Fibroblast of lung (primary cell): Measurements from ENCODE around the gene TRIM38. TPM values are rescaled to one million over a fixed set of nuclear protein-coding genes. Genes with fewer than 3 reads are reported as not detected.

Experiments used
- DNase-seq, 2 donors: peaks; one replicate each; pipeline versions ENCODE4 v3.0.0 to v3.0.0-alpha.2; 2010; ENCODE audit warnings: low read depth in 2 of 2
- H2AFZ ChIP-seq: 2 replicates; pipeline ENCODE4 v1.5.1; 2012; ENCODE audit warnings: low read length, control low read depth, inconsistent platforms
- H3K27ac ChIP-seq: 2 replicates; pipeline ENCODE4 v1.5.1; 2011; ENCODE audit warnings: low read length, control low read depth; ENCODE audit not compliant: insufficient read depth
- H3K27me3 ChIP-seq: 2 replicates; pipeline ENCODE4 v1.5.1; 2011; ENCODE audit warnings: mild to moderate bottlenecking, low read length; ENCODE audit not compliant: control insufficient read depth, insufficient read depth
- H3K36me3 ChIP-seq: 2 replicates; pipeline ENCODE4 v1.5.1; 2011; ENCODE audit warnings: low read length; ENCODE audit not compliant: control insufficient read depth, insufficient read depth
- H3K4me1 ChIP-seq: 2 replicates; pipeline ENCODE4 v1.5.1; 2011; ENCODE audit warnings: low read length; ENCODE audit not compliant: control insufficient read depth, insufficient read depth; ENCODE audit errors: extremely low read depth
- H3K4me2 ChIP-seq: 2 replicates; pipeline ENCODE4 v1.5.1; 2011; ENCODE audit warnings: low read length, control low read depth; ENCODE audit not compliant: insufficient read depth; ENCODE audit errors: extremely low read depth
- H3K4me3 ChIP-seq, 4 experiments: fragments of 200-600 bp in 1 of 4; sonication (generic) in 1 of 4; replicated peaks in 1 of 4; 2 replicates each; pipeline ENCODE4 v1.5.1; 2011 to 2016; ENCODE audit warnings: low read length in 4 of 4, low read depth in 3 of 4, mild to moderate bottlenecking in 3 of 4, control low read depth in 2 of 4, inconsistent platforms in 1 of 4, mixed read lengths in 1 of 4; ENCODE audit not compliant: insufficient read depth in 1 of 4; ENCODE audit errors: control extremely low read depth in 1 of 4
- H3K79me2 ChIP-seq: 2 replicates; pipeline ENCODE4 v1.5.1; 2012; ENCODE audit warnings: mild to moderate bottlenecking, low read length, inconsistent platforms; ENCODE audit not compliant: control insufficient read depth, insufficient read depth
- H3K9ac ChIP-seq: 2 replicates; pipeline ENCODE4 v1.5.1; 2011; ENCODE audit warnings: mild to moderate bottlenecking, low read length, control low read depth; ENCODE audit not compliant: insufficient read depth
- H3K9me3 ChIP-seq: 2 replicates; pipeline ENCODE4 v1.5.1; 2012; ENCODE audit warnings: low read depth, low read length; ENCODE audit not compliant: control insufficient read depth, insufficient read depth
- H4K20me1 ChIP-seq: 2 replicates; pipeline ENCODE4 v1.5.1; 2011; ENCODE audit warnings: low read length; ENCODE audit not compliant: control insufficient read depth, insufficient read depth; ENCODE audit errors: extremely low read depth
- CTCF ChIP-seq, 2 donors: IDR thresholded peaks in 1 of 2; conservative IDR thresholded peaks in 1 of 2; 1 replicate in 1 of 2; 2 replicates in 1 of 2; pipeline ENCODE4 v1.5.1; 2011 to 2012; ENCODE audit warnings: low read length in 2 of 2, control low read depth in 1 of 2, inconsistent platforms in 1 of 2, low read depth in 1 of 2, mild to moderate bottlenecking in 1 of 2
- EZH2 ChIP-seq: IDR thresholded peaks from 2 replicates; pipeline ENCODE4 v1.5.1; 2012; ENCODE audit warnings: low read length, control low read depth, mild to moderate bottlenecking; ENCODE audit errors: missing control alignments
- polyA plus RNA-seq, 2 donors: library from polyadenylated mRNA; depleted of rRNA in 1 of 2; stranded (reverse) in 1 of 2; unstranded in 1 of 2; fragments of >200 nt; gene quantifications; 2 replicates each; pipeline ENCODE4 v1.2.1, GENCODE V29; 2011 to 2012; ENCODE audit warnings: missing spikeins in 1 of 2
- total RNA-seq: library from RNA; depleted of rRNA; stranded (reverse); fragments of >200 nt; gene quantifications from 2 replicates; pipeline ENCODE4 v1.2.1, GENCODE V29; 2014

Gene TRIM38
- total and polyA plus RNA-seq, 2 donors (not counting 1 experiment from before 2014, with no cell fraction given): 7.6 to 14.5 TPM

- DNase-seq: no peak
- H4K20me1 ChIP-seq: no peaks in the 10 kb centered on the region
- no peak overlapping the region for H3K27ac ChIP-seq
- H3K9ac ChIP-seq: no peak overlapping the region
- no peaks in the 10 kb centered on the region for H3K9me3 ChIP-seq
- H3K36me3 ChIP-seq: no peaks in the 10 kb centered on the region
- H3K79me2 ChIP-seq: no peaks in the 10 kb centered on the region
- H3K4me2 ChIP-seq: no peak overlapping the region
- H3K27me3 ChIP-seq: no peaks in the 10 kb centered on the region
- H3K4me1 ChIP-seq: no peaks in the 10 kb centered on the region
- TF ChIP-seq EZH2 (no peak), CTCF (conservative IDR thresholded peaks at IDR 0.05 in 1 of 2, IDR thresholded peaks at IDR 0.05 in 1 of 2; ENCODE audit: low read depth in 1 of 2, low read length in 2 of 2) (no peak)
- H3K4me3 ChIP-seq: no peak overlapping the region
- H2AFZ ChIP-seq: no peak overlapping the region
Measured at GRCh38 chr6:25925876-25926275, 36.7 kb upstream of the TRIM38 start.

DNA sequence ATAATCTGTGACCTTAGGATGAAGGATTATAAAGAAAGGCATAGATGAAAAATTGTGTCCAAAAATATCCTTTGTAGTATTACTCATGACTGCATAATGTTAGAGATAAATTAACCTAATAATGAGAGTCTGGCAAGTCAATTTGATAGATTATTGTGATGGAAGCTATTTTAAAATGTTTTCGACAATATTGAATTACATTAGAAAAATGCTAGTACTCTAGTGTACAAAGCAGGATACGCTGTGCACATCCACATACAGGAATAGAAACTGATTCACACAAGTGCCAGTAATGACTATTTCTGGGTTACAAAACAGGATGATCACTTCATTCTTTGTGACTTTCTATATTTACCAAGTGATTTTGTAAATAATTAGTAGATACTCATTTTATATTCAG, 35.4 kb upstream of the TRIM38 start:
- no peak overlapping the region for H3K9ac ChIP-seq
- no peak overlapping the region for H3K4me3 ChIP-seq
- H3K36me3 ChIP-seq: no peaks in the 10 kb centered on the region
- no peaks in the 10 kb centered on the region for H3K4me1 ChIP-seq
- H3K9me3 ChIP-seq: no peaks in the 10 kb centered on the region
- DNase-seq: no peak
- no peak overlapping the region for H2AFZ ChIP-seq
- no peak overlapping the region for H3K4me2 ChIP-seq
- H3K79me2 ChIP-seq: no peaks in the 10 kb centered on the region
- H3K27me3 ChIP-seq: no peaks in the 10 kb centered on the region
- TF ChIP-seq CTCF (conservative IDR thresholded peaks at IDR 0.05 in 1 of 2, IDR thresholded peaks at IDR 0.05 in 1 of 2; ENCODE audit: low read depth in 1 of 2, low read length in 2 of 2): no peak
- TF ChIP-seq EZH2: no peak
- no peaks in the 10 kb centered on the region for H4K20me1 ChIP-seq
- H3K27ac ChIP-seq: no peak overlapping the region

DNA sequence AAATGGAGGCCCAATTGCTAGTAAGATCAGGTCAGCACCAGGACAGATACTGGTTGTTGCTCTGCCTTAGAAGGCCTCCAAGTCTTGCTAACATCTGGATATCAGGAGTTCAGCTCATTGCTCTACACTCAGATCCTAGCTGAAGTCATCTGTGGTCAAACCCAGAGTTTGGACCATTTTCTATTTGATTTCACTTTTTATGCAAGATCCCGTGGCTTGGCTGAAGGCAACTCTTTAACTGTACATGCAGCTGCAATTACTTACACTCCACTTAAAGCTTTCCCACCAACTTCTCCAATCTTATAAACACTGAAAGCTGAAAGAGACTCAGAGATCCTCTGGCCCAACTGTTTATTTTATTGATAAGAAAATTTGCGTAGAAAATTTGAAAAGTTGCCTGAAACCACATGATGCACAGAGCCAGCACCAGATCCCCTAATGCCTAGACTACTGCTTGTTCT, 34.8 kb upstream of the TRIM38 start:
- peak; percentile 35 to 92 for DNase-seq

More for the DNA sequence above, 34.8 kb upstream of the TRIM38 start:
- Histone ChIP-seq H3K27ac (no peak overlapping the region), H4K20me1 (no peaks in the 10 kb centered on the region), H3K36me3 (no peaks in the 10 kb centered on the region), H3K9me3 (no peaks in the 10 kb centered on the region), H3K4me1 (no peaks in the 10 kb centered on the region), H3K9ac (no peak overlapping the region), H3K4me2 (no peak overlapping the region), H3K79me2 (no peaks in the 10 kb centered on the region), H3K4me3 (no peak overlapping the region), H3K27me3 (no peaks in the 10 kb centered on the region), H2AFZ (no peak overlapping the region)
- no peak for TF ChIP-seq EZH2
- no peak for TF ChIP-seq CTCF (conservative IDR thresholded peaks at IDR 0.05 in 1 of 2, IDR thresholded peaks at IDR 0.05 in 1 of 2; ENCODE audit: low read depth in 1 of 2, low read length in 2 of 2)
